Heart left ventricle (tissue), 13 donors: Measurements from ENCODE around the gene CRLF2.

Source experiments
- CTCF ChIP-seq, 12 donors: fragments of 200-600 bp; sonication (generic) in 4 of 12; IDR thresholded peaks; one replicate each; pipeline versions ENCODE4 v1.5.0 to v1.8.0; 2018 to 2022; ENCODE audit warnings: antibody characterized with exemption in 12 of 12, mild to moderate bottlenecking in 5 of 12
- POLR2A ChIP-seq, 2 donors: fragments of 450-650 bp; IDR thresholded peaks; one replicate each; pipeline ENCODE4 v1.6.1; 2017; ENCODE audit warnings: antibody characterized with exemption in 2 of 2, mild to moderate bottlenecking in 2 of 2, moderate library complexity in 2 of 2
- donor health status: ischemic (EF 13 %, LVEDD 7.1; RV severe dilation, severe dysfunction).
- donor health status: DM: no; HTN: yes; CAD: no.
- donor health status: DM: no; HTN: no; CAD: no.
- donor health status: ischemic (EF 25% LVEDD 6.9; RV normal size, moderate dysfunction).
- donor health status: ischemic (EF 25% LVEDD 5.7; RV mildly dilated, moderate dysfunction).
- donor health status: ischemic (EF 35%, LVEDD 5.7; RV mildly dilated, moderate dysfunction).
- donor health status: nonischemic (EF 11% LVEDD 7.7; RV severe dilation, severe dysfunction).
- donor health status: DM: yes; HTN: yes; CAD: no.
- donor health status: PGD.
- donor health status: ischemic (EF 29% LVEDD 5.4; RV normal size, mild dysfunction).
- donor health status: nonischemic (EF 23%, LVEDD 6.1; RV moderate dilation, normal function).

- TF ChIP-seq CTCF (IDR thresholded peaks at IDR 0.05): no peak
- no peak for TF ChIP-seq POLR2A (IDR thresholded peaks at IDR 0.05)
These were observed 44.4 kb downstream of the CRLF2 start for GRCh38 chrX:1167918-1168481.
